ENCODE results near the gene CRNN.

CRNN gene

DNA sequence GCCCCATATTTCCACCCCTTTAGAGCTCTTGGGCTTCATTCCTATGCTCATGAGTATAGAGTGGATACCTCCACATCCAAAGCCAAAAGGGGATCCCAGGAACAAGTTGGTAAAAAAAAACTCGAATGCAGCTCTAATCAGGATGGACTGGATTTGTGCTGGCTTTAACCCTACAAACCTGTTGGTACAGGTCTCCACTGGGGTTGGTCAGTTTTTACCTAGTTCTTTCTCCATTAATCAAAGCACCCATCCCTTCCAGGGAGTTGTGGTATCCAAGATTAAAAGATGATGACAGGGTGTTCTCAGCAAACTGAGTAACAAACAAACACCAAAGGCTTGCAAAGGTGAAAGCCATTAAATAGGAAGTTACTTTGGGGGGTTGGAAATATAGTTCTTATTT, 5.9 kb upstream of the CRNN start:
- no peak for TF ChIP-seq CTCF (IDR thresholded peaks at IDR 0.05; ENCODE audit: low read depth, low read length)
- no peak overlapping the region for H3K4me3 ChIP-seq (ENCODE audit: low read depth, low read length)

GRCh38 chr1:152415454-152416227, 1.6 kb upstream of the CRNN start:
- TF ChIP-seq CTCF (IDR thresholded peaks at IDR 0.05; ENCODE audit: low read depth, low read length) = no peak
- no peak overlapping the region for H3K4me3 ChIP-seq (ENCODE audit: low read depth, low read length)

GRCh38 chr1:152412756-152413155, 1.3 kb downstream of the CRNN start:
- H3K4me3 ChIP-seq (ENCODE audit: low read depth, low read length) = no peak overlapping the region
- no peak for TF ChIP-seq CTCF (IDR thresholded peaks at IDR 0.05; ENCODE audit: low read depth, low read length)

DNA sequence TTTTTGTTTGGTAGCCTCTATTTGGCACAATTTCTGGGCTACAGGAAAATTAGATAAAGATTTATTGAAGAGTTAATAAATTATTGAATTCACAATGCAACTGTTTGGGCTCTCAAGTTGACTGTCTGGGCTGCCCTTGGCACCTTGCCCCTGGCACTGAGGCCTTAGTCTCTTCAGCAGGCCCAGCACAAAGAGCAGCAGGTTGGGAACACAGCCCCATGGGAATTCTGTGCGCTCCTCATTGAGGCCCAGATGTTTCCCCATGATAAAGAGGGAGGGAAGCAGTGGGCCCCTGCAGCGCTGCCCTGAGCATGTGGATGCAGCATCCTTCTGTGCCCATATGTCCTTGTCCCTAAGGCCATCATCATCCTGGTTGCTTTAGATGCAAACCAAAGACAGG, 2.9 kb downstream of the CRNN start:
- TF ChIP-seq CTCF (IDR thresholded peaks at IDR 0.05; ENCODE audit: low read depth, low read length) = no peak
- H3K4me3 ChIP-seq (ENCODE audit: low read depth, low read length) = no peak overlapping the region

DNA sequence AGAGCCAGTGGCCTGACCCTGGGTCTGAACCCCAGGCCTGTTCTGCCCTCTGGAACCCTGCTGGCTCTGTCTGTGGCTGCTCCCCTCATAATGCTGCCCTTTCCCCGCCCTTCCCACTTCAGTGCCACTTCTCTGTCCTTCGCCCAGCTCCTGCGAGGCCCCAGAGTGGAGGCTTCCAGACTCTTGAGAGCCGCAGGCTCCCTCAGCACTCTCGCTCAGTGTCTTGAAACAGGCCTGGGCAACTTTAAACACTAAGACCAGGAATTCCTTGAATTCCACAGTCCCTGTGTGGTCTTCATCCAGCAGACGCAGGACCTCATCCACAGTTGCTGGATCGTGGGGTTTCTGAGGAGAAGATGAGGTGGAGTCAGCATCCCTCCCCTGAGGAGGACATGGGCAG, 3.5 kb downstream of the CRNN start:
- TF ChIP-seq CTCF (IDR thresholded peaks at IDR 0.05; ENCODE audit: low read depth, low read length) = no peak
- H3K4me3 ChIP-seq (ENCODE audit: low read depth, low read length) = no peak overlapping the region

- no peak overlapping the region for H3K4me3 ChIP-seq (ENCODE audit: low read depth, low read length)
- no peak for TF ChIP-seq CTCF (IDR thresholded peaks at IDR 0.05; ENCODE audit: low read depth, low read length)
Measured at GRCh38 chr1:152410028-152410427, 4.0 kb downstream of the CRNN start.

DNA sequence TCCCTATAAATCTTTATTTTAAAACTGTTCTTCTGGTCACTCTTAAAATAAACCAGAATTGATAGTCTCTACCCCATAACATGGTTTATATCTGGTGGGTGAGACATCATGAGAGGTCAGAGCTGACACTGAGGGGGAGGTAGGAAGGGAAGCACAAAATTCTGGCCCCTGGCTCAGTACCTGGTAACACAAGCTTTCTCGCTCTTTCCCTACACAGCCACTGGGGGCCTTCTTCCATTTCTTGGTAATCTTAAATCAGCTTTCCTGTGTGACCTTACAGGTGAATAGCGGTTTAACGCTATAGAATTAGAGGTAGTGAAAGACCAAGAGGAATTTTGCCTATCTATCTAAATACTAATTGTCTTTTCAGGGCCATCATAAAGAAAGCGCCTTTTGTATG, 5.4 kb downstream of the CRNN start:
- no peak overlapping the region for H3K4me3 ChIP-seq (ENCODE audit: low read depth, low read length)
- no peak for TF ChIP-seq CTCF (IDR thresholded peaks at IDR 0.05; ENCODE audit: low read depth, low read length)
